H54 (cell line): ENCODE data around the gene CFI.

ENCODE experiments used
- DNase-seq: peaks from one replicate; pipeline ENCODE4 v3.0.0; 2011; ENCODE audit warnings: low spot score, mixed read lengths; ENCODE audit not compliant: insufficient read length
- FAIRE-seq: peaks from 3 replicates; lab custom pipeline; 2011; peaks lifted over from hg19 to GRCh38; lab: Jason Lieb, UNC
- POLR2A ChIP-seq: IDR thresholded peaks from 2 replicates; pipeline ENCODE4 v1.6.1; 2011; ENCODE audit warnings: low read depth, mild to moderate bottlenecking, low read length

The CFI gene

GRCh38 chr4:109735566-109736365 lies 66.0 kb downstream of the CFI start:
- DNase-seq, result no peak

DNA sequence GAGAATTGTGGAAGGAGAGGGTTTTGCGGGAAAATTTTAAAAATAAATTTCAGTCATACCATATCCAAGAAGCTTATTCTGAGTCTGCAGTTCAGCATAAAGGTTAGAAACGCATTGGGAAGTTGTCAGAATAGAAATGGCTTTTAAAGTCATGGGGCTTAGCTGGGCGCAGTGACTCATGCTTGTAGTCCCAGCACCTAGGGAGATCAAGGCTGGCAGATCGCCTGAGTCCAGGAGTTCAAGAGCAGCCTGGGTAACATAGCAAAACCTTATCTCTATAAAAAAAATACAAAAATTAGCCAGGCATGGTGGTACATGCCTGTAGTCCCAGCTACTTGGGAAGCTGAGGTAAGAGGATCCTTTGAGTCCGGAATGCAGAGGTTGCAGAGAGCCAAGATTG lies 68.1 kb downstream of the CFI start:
- DNase-seq (no peak), FAIRE-seq (no peak)
- no peak for TF ChIP-seq POLR2A

More at GRCh38 chr4:109735566-109736365, 66.0 kb downstream of the CFI start:
- no peak for FAIRE-seq
- no peak for TF ChIP-seq POLR2A

- DNase-seq (no peak), FAIRE-seq (no peak)
- TF ChIP-seq POLR2A, result no peak
These were observed 70.9 kb downstream of the CFI start for GRCh38 chr4:109730619-109731545.

DNA sequence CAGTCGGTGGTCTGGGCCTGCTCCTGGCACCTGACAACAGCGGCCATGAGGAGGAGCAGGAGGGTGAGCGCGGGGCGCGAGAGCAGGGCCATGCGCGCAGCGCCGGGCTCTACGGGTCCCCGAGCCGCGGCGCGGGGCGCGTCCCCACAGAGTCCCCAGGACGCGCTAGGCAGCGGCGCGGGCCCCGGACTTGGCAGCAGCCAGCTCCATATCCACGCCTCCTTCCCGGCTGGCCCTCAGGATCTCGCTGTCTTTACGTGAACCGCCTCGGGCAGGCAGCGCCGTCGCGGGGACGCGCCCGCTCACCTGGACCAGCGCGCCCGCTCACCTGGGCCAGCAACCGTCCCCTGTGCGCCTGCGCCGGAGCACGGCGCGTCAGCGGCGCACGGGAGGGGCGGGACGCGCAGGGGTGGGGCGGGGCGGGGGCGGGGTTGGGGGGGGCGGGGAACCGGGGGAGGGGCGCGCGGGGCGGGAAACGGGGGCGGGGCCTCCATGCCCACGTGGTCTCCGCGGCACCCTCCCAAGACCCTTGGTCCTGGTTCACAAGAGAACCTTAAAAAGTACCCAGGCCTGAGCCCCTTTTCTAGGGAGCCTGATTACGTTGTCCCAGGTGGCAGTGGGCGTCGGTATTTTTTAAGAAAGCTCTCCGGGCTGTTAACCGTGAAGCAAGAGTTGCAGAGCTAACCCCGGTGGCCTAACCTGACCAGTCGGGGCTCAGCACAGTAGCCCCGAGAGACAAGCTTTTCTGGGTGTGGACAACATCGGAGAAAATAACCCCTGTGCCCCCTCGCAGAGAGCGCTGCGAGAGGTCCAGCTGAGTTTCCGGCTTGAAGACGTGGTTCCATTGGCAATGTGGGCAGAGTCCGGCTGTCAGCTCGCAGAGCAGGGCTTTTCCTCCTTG lies 71.8 kb downstream of the CFI start, which contains the start of gene PLA2G12A:
Gene PLA2G12A (minus strand): TSS at position 353 of the 901 bp plus-strand sequence. CDS start 261 bp downstream, at position 92.
- DNase-seq (peak; percentile 54), FAIRE-seq (no peak)
- peak; percentile 75 for TF ChIP-seq POLR2A

- DNase-seq, result no peak
- TF ChIP-seq POLR2A, result no peak
These were observed 72.6 kb downstream of the CFI start for GRCh38 chr4:109729117-109729717.

GRCh38 chr4:109728385-109728784 lies 73.4 kb downstream of the CFI start:
- no peak for FAIRE-seq
- no peak for DNase-seq
- TF ChIP-seq POLR2A, result no peak

More at GRCh38 chr4:109729117-109729717, 72.6 kb downstream of the CFI start:
- FAIRE-seq, result no peak

GRCh38 chr4:109723110-109723509 lies 78.7 kb downstream of the CFI start:
- DNase-seq, result no peak
- FAIRE-seq, result no peak
- TF ChIP-seq POLR2A, result no peak

DNA sequence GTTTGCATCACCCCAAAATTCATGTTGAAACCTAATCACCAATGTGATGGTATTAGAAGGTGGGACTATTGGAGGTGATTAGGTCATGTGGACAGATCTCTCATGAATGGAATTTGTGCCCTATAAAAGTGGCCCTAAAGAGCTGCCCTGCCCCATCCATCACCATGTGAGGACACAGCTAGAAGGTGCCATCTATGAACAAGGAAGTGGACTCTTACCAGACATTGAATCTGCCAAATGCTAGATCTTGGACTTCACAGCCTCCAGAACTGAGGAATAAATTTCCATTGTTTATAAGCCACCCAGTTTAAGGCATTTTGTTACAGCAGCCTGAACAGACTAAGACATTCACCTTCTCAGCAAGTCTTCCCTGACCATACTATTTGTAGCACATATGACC lies 79.4 kb downstream of the CFI start:
- no peak for FAIRE-seq
- no peak for TF ChIP-seq POLR2A
- no peak for DNase-seq

DNA sequence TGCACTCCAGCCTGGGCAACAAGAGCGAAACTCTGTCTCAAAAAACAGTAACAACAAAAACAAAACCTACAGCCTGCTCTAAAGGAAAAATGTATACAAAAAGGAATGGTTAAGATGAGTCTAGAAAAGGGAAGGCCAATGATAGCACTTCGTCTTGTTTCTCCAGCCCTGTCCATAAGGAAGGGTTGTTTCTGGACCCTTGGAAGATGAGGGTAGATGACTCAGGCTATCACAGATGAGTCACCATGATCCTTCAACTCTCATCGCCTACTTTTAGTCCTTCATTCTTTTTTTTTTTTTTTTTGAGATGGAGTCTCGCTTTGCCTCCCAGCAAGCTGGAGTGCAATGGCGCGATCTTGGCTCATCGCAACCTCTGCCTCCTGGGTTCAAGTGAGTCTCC lies 80.8 kb downstream of the CFI start:
- FAIRE-seq, result no peak
- TF ChIP-seq POLR2A, result no peak
- DNase-seq, result peak; percentile 27

GRCh38 chr4:109719604-109720003 lies 82.2 kb downstream of the CFI start:
- no peak for DNase-seq
- no peak for TF ChIP-seq POLR2A
- no peak for FAIRE-seq

GRCh38 chr4:109718759-109719158 lies 83.0 kb downstream of the CFI start:
- FAIRE-seq, result no peak
- no peak for TF ChIP-seq POLR2A
- no peak for DNase-seq

DNA sequence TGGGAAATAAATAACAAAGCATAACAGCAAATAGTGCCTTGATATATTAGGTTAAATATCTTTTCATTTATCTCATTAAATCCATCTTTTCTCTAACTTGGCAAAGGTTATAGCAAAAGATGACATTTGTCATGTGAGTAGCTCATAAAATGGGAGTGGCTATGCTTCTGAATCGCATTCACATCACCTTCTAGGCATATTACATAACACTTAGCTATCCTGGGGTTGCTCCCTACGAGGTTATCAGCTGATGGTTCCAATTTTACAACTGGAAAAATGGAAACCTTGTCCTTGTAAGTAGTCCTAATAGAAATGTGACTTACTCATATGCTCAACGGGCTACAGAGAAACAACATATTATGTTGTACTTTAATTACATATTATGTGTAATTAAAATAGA lies 88.3 kb downstream of the CFI start:
- FAIRE-seq (no peak), DNase-seq (no peak)
- no peak for TF ChIP-seq POLR2A

DNA sequence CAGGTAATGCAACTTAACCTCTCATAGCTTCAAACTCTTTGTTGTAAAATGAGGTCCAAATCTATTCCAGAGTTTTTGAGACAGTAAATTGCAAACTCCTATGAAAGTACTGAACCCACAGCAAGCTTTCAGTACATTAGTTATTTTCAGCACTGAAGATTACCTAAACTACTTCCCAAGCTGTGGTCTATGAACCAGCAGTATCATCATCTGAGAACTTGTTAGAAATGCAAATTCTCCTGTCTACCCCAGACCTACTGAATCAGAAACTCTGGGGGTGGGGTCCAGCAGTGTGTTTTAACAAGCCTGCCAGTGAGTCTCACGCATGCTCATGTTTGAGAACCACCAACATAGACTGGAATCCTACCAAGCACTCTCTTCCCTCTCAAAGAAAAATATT lies 92.8 kb downstream of the CFI start:
- FAIRE-seq (no peak), DNase-seq (no peak)
- no peak for TF ChIP-seq POLR2A
